Hematopoietic multipotent progenitor cell treated with erythropoietin and hydrocortisone succinate and interleukin-3 and kit ligand, for 4 days (in vitro differentiated cells): ENCODE results near the gene TEC.

ENCODE experiments used
- DNase-seq: peaks from one replicate; pipeline ENCODE4 v3.0.0-alpha.2; 2015

Gene TEC

DNA sequence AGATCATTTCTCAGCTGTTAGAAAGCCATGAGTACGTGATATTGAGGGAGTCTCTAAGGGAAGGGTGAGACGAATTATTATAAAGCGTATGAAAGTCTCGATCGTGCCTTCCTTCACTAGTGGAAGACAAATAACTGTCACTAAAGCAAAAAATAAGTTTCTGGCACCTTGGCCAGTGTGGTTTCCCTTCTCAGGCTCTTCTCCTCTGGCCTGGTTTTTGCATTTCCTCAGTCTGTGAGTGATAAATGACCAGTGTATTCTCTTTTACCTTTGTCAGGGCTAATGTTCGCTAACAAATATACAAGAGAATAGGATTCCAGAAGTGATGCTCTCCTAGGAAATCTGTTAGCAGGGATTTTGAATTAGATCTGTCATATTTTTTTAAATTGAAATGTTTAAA, 155.2 kb downstream of the TEC start:
- DNase-seq = no peak

DNA sequence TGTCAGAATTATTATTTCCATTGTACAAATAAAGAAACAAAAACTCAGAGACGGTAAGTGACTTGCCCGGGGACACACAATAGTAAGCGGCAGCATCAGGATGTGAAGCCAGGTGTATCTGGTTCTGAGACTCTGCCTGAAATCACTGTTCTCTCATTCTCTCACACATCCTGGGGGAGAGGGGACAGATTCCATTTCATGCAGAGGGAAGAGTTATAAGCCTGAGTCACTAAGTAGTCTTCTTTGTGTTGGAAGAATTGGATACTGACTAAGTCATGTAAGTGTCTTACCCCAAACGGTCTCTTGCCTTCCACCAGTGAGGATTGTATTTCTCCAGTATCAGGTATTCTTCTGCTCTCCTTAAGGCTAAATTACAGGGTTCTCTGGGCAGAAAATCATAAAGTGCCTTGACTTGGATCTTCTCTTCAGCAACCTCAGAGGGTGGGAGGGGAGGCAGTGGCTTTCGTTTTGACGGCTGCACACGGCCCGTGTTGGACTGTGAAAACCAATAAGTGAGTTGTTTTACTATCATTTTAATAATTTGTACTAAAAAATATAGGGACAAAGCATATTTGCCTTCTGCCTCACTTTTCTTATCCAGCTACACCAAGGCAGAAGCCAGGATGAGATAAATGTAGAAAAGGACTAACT, 157.5 kb downstream of the TEC start:
- DNase-seq = no peak

DNA sequence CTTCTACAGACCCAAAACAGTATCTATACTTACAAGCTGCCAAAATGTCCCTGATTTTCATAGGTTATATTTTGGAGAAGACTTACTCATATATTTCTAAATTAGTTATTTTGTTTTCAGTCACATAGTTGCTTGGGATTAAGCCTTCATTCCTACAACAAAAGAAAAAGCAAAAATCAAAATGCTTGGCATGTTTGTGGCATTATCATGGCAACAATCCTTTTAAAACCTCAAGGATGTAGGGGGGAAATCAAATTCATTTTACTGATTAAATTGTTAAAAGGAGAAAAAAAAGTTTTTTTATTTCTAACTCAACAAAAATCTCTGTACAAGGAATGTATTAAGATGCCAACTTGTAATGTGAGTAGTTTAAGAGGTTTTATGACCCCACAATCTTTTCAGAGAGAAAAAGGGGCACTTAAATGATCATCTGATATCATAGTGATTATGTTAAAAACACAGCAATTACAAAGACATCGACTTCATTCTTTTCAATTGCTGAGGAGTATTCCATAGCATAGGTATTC, 159.1 kb downstream of the TEC start:
- DNase-seq = no peak

DNA sequence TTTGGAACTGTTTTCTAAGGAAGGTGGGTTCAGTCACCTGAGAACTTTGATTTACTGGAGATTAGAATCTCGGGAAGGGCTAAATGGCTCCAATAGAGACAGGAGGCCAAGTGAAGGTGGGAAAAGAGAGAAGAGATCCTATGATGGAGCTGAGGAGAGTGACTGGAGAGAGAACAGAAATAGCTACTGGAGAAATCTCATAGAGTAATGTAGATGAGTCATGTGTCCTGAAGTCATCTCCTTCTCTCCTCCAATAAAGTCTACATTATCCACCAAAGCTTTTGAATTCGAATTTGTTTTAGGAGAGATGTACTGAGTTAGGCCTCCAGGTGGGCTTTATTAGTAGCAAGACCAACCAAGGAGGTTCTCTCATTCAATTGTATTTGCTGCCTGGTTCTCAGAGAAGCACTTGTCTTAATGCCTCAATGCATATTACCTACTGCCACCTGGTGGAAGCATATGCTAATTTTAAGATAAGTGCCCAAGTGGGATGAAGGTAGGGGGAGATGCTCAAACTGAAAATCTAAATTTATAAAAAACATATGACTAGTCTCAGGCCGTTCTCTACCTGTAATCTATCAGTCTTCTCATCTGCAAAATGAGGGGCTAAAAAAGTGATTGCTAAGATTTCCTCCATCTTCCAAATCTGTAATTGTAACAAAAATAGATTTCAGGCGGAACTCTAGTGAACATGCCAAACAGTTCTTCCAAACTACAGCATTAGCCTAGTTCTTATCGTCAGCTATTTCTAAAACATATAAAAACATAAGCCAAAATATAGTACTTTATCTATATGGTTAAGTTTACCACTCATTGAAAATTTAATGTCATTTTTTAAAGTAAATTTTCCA, 160.0 kb downstream of the TEC start:
- DNase-seq = peak; percentile 78

DNA sequence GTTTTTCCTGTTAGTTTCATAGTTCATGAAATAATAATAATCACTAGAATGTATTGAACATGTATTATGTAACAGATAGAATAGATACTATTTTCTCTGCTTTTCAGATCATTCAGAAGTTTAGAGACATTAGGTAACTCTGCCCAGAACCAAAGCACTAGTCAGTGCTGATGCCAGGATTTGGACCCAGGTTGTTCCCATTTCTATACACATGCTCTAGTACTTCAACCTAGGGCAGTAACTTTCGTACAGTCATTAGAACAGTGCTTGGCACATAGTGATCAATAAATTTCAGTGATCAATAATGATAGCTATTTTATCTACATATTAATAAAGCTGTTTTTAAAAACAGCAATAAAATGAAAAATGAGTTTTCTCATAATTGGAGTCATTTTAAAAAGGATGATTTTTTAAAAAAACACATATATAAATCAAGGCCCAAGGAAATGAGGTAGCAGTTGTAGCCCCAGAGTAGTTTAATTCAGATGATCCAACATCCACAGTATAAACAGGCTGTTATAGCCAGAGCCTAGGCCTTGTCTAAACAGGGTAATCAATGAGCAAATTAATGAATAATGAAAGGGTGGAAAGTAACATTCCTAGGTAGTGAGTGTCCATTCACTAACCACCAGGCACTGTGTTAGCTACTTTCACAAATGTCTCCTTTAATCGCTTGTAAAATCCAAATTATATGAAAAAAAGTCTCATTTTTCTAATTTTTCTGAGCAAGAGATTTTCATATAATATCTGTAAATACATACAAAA, 161.1 kb downstream of the TEC start:
- DNase-seq = no peak

DNA sequence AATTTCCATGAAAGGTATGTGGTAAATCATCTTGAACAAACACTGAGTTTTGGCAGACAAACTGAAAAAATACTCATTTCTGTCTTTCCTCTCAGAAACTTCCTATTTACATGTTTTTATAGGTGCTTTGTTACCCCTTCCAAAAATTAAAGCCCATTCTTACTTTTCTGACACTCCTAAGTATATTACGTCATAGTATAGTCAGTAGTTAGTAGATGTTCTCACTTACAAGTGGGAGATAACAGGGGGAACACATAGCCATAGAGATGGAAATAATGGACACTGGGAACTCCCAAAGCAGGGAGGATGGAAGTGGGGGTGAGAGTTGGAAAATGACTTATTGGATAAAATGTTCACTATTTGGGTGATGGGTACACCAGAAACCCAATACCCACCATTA, 164.4 kb downstream of the TEC start:
- no peak for DNase-seq

DNA sequence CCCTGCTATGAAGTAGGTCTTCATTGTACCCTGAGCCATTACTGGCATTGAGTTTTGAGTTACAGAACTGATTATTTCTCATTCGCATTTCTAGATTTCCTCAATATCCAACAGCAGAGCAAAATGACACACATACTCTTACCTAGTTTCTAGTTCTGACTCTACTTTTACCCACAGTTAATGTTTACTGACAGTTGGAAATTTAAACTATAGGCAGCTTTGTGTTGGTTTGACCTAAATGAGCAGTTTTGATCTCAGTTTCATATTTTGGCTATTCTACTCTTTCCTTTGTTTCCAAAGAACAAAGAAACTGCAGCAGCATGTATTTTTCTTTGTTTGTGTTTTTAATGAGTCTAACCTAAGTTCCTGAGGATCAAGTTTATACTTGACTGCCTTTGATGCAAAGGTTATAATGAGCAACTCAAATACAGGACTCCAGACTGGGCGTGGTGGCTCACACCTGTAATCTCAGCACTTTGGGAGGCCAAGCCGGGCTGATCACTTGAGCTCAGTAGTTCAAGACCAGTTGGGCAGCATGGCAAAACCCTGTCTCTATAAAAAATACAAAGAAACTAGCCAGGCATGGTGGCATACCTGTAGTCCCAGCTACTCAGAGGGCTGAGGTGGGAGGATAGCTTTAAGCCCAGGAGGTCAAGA, 166.0 kb downstream of the TEC start:
- DNase-seq = no peak

DNA sequence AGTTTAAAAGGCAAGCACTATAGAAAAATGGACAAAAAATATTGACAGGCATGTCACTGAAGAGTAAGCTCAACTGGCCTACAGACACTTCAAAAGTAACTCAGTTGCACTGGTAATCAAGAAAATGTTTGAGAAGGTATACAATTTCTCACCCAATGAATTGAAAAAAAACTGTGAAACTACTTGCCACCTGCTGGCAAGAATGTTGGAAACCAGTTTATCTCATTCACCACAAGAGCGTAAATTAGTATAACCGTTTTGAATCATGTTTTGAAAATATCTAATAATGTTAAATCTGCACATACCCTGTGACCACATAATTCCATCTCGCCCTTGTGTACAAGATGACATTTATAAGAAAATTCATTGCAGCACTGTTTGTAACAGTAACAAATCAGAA, 167.3 kb downstream of the TEC start:
- no peak for DNase-seq

DNA sequence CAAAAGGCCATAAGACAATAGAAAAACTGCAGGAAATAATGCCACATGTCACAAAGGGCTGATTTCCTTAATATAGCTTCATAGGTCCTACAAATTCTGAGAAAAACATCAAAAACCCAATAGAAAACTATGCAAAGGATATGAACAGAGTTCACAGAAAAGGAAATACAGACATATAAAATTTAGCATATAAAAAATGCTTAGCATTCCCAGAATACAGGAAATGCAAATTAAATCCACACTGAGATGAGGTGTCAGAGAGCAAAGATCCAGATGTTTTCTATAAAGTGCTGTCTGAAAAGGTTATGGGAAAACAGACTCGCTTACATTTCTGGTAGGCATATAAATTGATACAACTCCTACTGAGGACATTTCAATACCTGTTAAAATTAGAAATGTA, 169.4 kb downstream of the TEC start:
- DNase-seq = no peak

DNA sequence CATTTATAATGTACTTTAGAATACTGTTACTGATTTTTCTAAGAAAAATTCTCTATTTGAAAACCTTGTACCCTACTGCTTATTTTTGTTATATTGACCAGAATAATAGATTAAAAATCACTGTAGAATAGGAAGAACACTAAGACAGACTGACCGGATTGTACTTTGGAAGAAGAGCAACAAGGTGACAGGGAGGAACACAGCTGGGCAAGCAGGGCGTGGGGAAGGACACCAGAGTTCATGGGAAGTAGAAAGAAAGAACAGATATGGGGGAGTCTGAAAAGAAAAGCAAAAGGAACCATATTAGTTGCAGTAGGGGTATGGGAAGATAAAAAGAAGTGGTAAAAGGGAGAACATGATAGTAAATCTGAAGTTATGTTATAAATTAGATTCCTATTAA, 174.2 kb downstream of the TEC start:
- no peak for DNase-seq

DNA sequence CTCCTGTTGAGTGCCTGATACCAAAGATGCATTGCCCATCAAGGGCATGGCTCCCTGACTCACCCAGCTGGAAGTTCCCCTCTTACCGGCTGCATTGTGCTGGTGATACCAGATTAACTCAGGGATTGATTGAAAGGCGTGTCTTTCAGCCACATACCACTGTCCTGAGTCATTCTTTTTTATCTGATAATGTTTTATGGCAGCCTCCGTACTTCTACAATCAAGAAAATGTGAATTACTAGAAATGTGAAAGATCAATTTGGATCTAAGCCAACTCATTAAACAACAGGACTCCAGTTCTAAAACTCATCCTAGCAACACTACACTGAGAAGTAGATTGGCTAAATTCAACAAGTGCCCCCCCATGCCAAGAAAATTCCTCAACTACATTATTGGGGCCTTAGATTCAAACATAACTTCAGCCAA, 175.6 kb downstream of the TEC start:
- DNase-seq = peak; percentile 87

DNA sequence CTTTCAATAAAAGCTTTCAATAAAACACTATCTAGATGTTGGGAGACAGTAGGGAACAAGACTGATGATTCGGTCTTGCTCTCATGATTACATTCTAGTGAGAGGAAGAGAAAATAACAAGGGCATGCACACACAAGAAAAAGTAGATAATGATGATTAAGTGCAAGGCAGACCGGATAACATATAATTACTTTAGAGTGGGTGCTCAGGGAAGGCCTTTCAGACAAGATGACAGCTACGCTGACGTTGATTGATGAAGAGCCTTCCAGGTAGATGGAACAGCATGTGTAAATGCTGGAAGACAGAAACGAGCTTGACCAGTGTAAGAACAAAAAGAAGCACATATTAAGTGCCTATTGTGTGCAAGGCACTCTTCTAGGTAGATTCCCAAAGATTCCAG, 179.0 kb downstream of the TEC start:
- DNase-seq = no peak

DNA sequence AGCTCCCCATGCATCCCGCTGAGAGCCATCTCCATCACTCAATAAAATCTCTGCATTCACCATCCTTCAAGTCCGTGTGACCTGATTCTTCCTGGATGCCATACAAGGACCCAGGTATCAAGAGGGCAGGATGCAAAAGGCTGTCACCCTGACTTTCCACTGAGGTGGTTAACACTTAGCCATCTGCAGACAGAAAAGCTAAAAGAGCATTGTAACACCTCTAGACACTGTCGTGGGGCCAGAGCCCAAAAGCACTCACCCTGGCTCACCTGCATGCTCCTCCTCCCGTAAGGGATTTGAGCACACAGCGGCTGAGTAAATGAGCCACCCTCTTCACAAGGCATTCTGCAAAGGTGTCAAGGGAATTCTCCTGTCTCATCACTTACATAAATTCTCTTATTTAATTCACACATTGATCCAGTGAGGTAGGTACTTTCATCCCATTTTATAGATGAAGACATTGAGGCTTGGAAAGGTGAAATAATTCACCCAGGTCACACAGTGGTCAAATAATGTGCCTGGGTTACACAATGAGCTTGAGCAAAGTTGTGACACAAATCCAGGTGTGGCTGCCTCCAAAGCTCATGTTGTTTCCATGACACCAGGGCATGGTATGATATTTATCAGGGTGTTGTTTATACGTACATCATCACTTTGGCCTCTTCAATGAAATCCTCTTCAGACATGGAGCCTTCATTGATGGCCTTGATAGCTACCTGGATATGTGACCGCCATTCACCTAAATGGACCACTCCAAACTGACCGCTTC, 183.6 kb downstream of the TEC start:
- DNase-seq = no peak
